GM23248 (cell line): ENCODE results near the gene RABGAP1L.

ENCODE experiments used
- EZH2 ChIP-seq: fragments of 200-600 bp; sonication (generic); IDR thresholded peaks from 2 replicates; pipeline ENCODE4 v1.6.1; 2018; ENCODE audit warnings: antibody characterized with exemption, mild to moderate bottlenecking; ENCODE audit not compliant: insufficient read depth, poor library complexity, severe bottlenecking
- EZH2phosphoT487 ChIP-seq: fragments of 200-600 bp; sonication (generic); IDR thresholded peaks from 2 replicates; pipeline ENCODE4 v1.6.1; 2018; ENCODE audit warnings: antibody characterized with exemption, moderate library complexity, mild to moderate bottlenecking, low read depth; ENCODE audit not compliant: insufficient read depth

DNA sequence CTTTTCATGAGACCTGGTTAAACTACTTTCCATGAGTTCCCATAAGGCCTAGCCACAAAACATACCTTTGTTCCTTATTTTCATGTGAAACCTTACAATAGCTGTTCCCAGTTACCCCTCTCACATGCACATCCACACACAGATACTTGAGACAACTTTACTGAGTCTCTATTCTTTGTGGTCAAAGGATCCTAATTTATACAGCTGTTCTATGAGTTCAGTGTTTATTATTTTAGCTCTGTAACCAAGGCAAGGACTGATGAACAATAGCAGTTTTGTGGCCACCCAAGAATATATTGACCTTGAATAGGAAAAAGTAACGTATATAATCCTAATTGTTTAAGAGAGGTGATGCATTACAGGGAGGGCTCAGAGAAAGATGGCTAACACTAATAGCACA, 679.9 kb downstream of the RABGAP1L start:
- no peak for TF ChIP-seq EZH2
- TF ChIP-seq EZH2phosphoT487 = no peak
